ENCODE results near the gene TAAR6. TPM values are rescaled to one million over a fixed set of nuclear protein-coding genes. Genes with fewer than 3 reads are reported as not detected.

The TAAR6 gene
- total and polyA plus RNA-seq, 2 of the 4 experiments (the other 2 are of a cell fraction), result not detected

GRCh38 chr6:132589454-132589853, 19.3 kb downstream of the TAAR6 start, which contains the start of gene TAAR5:
TSS of gene TAAR5 (minus strand) at chr6:132589741. CDS start at chr6:132589686, 55 bp downstream.
- Histone ChIP-seq H2BK5ac (ENCODE audit: low read depth, low read length, poor library complexity, severe bottlenecking) (no peak within 1 kb of the TSS), H2BK15ac (ENCODE audit: low read depth, low read length) (no peak within 1 kb of the TSS), H3K27me3 (ENCODE audit: control insufficient read depth, insufficient read depth, low read length) (peaks cover 33% of the 10 kb centered on the region), H3K79me1 (ENCODE audit: low read depth in 1 of 2, low read length in 2 of 2) (no peaks in the 10 kb centered on the region), H3K18ac (ENCODE audit: low read depth, low read length) (no peak within 1 kb of the TSS), H3K4ac (ENCODE audit: low read depth, low read length) (no peak within 1 kb of the TSS), H4K91ac (ENCODE audit: insufficient read depth, low read depth, low read length) (no peak within 1 kb of the TSS), H3K4me3 (ENCODE audit: insufficient read depth, low read depth, low read length) (no peak within 1 kb of the TSS), H3K14ac (replicated peaks; ENCODE audit: low read depth, low read length) (no peak within 1 kb of the TSS), H3K56ac (ENCODE audit: extremely low read depth, insufficient read depth, low read length) (no peak within 1 kb of the TSS), H2BK120ac (ENCODE audit: low read depth, low read length) (no peak within 1 kb of the TSS), H4K20me1 (ENCODE audit: insufficient read depth, low read length) (no peaks in the 10 kb centered on the region), H3K27ac (ENCODE audit: insufficient read depth, low read length) (no peak within 1 kb of the TSS), H3K4me2 (ENCODE audit: low read depth, low read length) (no peak within 1 kb of the TSS), H2AFZ (replicated peaks; ENCODE audit: low read length, poor library complexity) (no peak within 1 kb of the TSS), H3K23ac (ENCODE audit: low read depth, low read length) (no peak within 1 kb of the TSS), H2AK9ac (replicated peaks; ENCODE audit: low read depth, low read length, poor library complexity) (no peak within 1 kb of the TSS), H3K4me1 (ENCODE audit: control insufficient read depth, insufficient read depth, low read length) (no peaks in the 10 kb centered on the region), H3K9me3 (ENCODE audit: control insufficient read depth, insufficient read depth, low read length) (no peaks in the 10 kb centered on the region), H2BK20ac (ENCODE audit: low read depth, low read length) (no peak within 1 kb of the TSS), H3K9me1 (ENCODE audit: insufficient read depth, low read length) (no peaks in the 10 kb centered on the region), H4K8ac (ENCODE audit: low read depth in 2 of 2, low read length in 2 of 2) (no peak within 1 kb of the TSS), H4K5ac (ENCODE audit: low read depth, low read length) (no peak within 1 kb of the TSS), H3K9ac (ENCODE audit: low read depth, low read length) (no peak within 1 kb of the TSS), H2AK5ac (ENCODE audit: low read depth, low read length) (no peak within 1 kb of the TSS), H3K36me3 (ENCODE audit: control insufficient read depth, insufficient read depth, low read length) (no peaks in the 10 kb centered on the region)
- dilution Hi-C loops (cut with HindIII; ENCODE audit: low sequenced_read_pairs, unreplicated experiment), result no loop called here
- CTCF ChIA-PET, result interaction anchor here (0.7 to 1.0 kb wide), 2 partner anchors 10 to 59 kb away, joined by 3 to 4 read pairs; no protein-coding TSS in a partner anchor
- no TSS peak for BruUV-seq (replicated peaks)
- intact Hi-C loops (cut with micrococcal nuclease), result no loop called here
- ATAC-seq (ENCODE audit: low read depth) (no peak), DNase-seq (no peak)
- TF ChIP-seq CHD1 (IDR thresholded peaks at IDR 0.05; ENCODE audit: low read depth, low read length) (no peak), RAD21 (IDR thresholded peaks at IDR 0.05; ENCODE audit: low read length) (no peak), MXI1 (IDR thresholded peaks at IDR 0.05; ENCODE audit: borderline replicate concordance, low read depth, low read length) (no peak), BHLHE40 (IDR thresholded peaks at IDR 0.05; ENCODE audit: low read depth, low read length) (no peak), MAFK (IDR thresholded peaks at IDR 0.05; ENCODE audit: low read depth, low read length) (no peak), RCOR1 (IDR thresholded peaks at IDR 0.05; ENCODE audit: insufficient replicate concordance, low read length) (no peak), FOS (IDR thresholded peaks at IDR 0.05; ENCODE audit: low read depth, low read length) (no peak), MAZ (IDR thresholded peaks at IDR 0.05; ENCODE audit: borderline replicate concordance, low read depth, low read length) (no peak), CEBPB (IDR thresholded peaks at IDR 0.05; ENCODE audit: low read depth, low read length) (no peak), NFE2L2 (IDR thresholded peaks at IDR 0.05; ENCODE audit: low read depth, low read length) (no peak), CTCF (conservative IDR thresholded peaks at IDR 0.05; ENCODE audit: low read depth, low read length) (no peak), RFX5 (IDR thresholded peaks at IDR 0.05; ENCODE audit: low read depth, low read length) (no peak), POLR2A (IDR thresholded peaks at IDR 0.05; ENCODE audit: low read depth, low read length) (no peak), SMC3 (IDR thresholded peaks at IDR 0.05; ENCODE audit: low read depth, low read length) (no peak)
- TF ChIP-seq, protein P1, sequence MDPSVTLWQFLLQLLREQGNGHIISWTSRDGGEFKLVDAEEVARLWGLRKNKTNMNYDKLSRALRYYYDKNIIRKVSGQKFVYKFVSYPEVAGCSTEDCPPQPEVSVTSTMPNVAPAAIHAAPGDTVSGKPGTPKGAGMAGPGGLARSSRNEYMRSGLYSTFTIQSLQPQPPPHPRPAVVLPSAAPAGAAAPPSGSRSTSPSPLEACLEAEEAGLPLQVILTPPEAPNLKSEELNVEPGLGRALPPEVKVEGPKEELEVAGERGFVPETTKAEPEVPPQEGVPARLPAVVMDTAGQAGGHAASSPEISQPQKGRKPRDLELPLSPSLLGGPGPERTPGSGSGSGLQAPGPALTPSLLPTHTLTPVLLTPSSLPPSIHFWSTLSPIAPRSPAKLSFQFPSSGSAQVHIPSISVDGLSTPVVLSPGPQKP (IDR thresholded peaks at IDR 0.05; ENCODE audit: borderline replicate concordance, low read depth, low read length), result no peak
- TF ChIP-seq, protein P2, sequence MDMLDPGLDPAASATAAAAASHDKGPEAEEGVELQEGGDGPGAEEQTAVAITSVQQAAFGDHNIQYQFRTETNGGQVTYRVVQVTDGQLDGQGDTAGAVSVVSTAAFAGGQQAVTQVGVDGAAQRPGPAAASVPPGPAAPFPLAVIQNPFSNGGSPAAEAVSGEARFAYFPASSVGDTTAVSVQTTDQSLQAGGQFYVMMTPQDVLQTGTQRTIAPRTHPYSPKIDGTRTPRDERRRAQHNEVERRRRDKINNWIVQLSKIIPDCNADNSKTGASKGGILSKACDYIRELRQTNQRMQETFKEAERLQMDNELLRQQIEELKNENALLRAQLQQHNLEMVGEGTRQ (IDR thresholded peaks at IDR 0.05; ENCODE audit: low read depth, low read length), result no peak
- WGBS, 2 experiments (ENCODE audit: extremely low coverage in 2 of 2, insufficient read length in 1 of 2), result 80% methylated on average over 1 of the region's 5 CpGs; no CpG with 5 or more reads in 1 of the 2 experiments
- POLR2A ChIA-PET (ENCODE audit: unreplicated experiment), result no interaction called here
- in situ Hi-C loops (cut with MboI; ENCODE audit: low sequenced_read_pairs), result no loop called here
